ENCODE data around the gene PI16. TPM values are rescaled to one million over a fixed set of nuclear protein-coding genes. Genes with fewer than 3 reads are reported as not detected.
"Not testable (repeated sequence)": the region's sequence is repeated elsewhere in the genome, so short reads cannot be mapped to it uniquely, and the experiment has no call there.

The PI16 gene
- total RNA-seq, 1 donor from 2014 or later = 27.8 TPM

DNA sequence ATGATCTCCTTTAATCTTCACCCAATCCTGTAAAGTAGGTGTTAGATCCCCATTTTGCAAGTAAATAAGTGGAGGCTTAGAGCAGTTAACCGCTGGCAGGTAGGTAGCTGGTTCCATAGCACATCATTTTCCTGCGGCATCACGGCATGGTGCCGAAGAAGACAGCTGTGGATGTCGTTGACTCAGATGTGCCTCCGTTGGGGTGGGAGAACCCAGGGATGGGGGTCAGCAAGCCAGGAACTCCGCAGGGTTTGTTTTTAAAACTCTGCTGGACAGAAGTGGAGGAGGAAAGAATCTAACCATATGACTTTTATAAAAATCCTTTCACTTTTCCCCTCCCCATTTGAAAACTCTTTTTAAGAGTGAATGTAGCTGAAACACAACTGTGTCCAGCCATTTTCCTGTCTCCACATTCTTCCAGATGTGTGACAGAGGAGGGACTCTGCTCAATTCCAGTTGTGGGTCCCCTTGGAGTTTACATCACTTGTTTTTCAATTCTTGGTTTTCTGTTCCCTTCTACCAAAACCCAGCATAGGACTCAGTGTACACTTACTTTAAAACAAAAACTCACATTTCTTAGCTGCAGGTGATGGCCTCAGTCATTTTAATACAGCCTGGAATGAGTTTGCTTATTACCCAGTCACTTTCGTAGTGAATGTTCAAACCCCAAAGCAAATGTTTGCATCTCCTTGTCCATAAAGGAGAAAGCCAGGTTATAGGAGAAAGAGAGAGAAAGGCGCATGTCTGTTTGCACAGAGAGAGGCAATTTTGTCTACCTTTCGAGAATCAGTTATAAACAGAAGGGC lies 27.6 kb upstream of the PI16 start:
- intact Hi-C loops (cut with DNase I) = no loop called here
- ATAC-seq (ENCODE audit: poor library complexity) (peak; percentile 2), DNase-seq (no peak)

DNA sequence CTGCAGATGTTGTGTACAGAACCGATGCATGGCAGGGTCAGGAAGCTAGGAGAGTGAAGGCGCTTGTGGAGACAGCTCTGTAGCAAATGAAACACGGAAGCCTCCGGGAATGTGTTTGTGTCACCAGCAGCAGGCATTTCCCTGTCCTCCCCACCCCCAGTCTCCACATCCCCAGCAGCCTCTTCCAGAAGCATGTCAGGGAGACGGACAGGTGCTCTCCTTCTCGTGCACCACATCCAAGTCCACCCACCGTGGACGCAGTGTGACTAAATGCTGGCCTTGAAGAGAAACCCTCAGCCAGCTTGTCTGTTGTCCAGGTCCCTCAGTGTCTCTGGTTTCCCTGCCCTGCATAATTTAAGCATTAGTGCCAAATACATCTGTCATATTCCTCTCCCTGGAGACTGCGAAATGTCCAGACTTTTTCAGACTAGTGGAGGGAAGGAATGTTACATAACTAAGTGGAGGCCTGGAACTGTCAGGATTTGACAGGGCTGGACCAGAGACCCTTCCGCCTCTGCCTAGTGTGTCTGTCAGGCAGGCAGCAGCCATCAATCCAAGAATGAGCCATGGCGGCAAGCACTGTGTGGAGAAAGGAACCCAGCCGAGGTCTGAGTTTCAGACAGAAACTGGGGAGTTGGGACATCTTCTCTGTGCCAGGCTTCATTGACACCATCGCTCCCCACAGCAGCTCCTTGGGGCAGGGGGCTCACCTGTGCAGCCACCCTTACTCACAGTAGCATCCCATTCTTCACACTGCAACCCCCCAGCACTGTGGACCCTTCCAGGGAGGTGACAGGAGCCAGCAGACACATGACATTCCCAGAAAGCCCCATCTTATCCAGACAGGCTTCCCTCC lies 26.6 kb upstream of the PI16 start:
- intact Hi-C loops (cut with DNase I) = no loop called here
- DNase-seq (peak; percentile 64), ATAC-seq (ENCODE audit: poor library complexity) (peak; percentile 69)

DNA sequence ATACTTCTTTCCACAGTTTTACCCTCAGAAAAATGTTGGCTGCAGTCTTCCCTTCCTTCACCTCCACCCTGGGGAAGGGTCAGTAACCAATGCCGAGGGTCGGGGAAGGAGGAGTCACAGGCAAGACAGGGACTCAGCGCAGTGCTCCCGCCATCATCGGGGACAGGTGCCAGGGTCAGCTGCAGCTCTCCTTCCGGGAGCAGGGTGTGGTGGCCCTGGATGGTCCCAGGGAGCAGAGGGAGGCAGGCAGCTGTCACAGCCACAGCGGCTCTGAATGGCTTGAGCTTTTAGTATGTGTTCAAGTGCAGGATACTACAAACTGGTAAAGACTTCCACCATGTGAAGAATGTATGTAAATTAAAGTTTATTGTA lies 26.0 kb upstream of the PI16 start:
- ATAC-seq (ENCODE audit: poor library complexity) (peak; percentile 38), DNase-seq (no peak)

DNA sequence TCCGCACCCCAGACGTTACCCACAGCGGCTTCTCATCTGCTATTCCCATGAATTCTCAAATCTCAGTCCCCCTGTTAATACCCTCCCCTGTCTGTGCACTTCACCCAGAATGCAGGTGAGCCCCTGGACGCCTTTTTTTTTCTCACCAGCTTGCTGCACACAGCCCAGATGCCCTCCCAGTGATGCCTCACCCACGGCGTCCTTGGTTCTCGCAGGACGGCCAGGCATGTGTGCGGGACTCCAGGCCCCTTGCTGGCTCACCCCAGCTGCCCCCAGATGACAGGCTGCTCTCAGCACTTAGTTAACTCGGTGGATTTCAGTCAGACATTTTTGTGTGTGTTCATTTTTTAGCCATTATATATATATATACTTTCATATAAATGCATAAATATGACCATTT lies 25.4 kb upstream of the PI16 start:
- DNase-seq (no peak), ATAC-seq (ENCODE audit: poor library complexity) (peak; percentile 33)
- intact Hi-C loops (cut with DNase I) = no loop called here

More for the DNA sequence above, 26.0 kb upstream of the PI16 start:
- intact Hi-C loops (cut with DNase I) = no loop called here

DNA sequence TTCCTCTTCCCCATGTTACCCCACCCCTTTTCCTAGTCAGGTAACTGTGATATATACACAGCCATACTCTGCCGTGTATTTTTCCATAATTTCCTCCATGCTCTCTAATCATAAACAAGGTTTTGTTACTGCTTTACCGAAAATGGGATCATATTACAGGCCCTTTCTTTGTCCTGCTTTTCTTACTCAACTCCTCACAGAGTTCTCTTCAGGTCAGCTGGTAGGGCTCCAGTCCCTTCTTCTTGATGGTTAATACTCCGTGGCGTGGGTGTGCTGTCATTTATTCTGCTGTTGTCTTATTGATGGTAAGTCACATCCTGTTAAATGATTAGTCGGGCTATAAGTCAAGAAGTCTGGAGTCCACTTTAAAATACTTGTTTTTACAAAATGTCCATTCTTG lies 24.9 kb upstream of the PI16 start:
- intact Hi-C loops (cut with DNase I) = no loop called here
- ATAC-seq (ENCODE audit: poor library complexity) = peak; percentile 48
- DNase-seq = no peak

DNA sequence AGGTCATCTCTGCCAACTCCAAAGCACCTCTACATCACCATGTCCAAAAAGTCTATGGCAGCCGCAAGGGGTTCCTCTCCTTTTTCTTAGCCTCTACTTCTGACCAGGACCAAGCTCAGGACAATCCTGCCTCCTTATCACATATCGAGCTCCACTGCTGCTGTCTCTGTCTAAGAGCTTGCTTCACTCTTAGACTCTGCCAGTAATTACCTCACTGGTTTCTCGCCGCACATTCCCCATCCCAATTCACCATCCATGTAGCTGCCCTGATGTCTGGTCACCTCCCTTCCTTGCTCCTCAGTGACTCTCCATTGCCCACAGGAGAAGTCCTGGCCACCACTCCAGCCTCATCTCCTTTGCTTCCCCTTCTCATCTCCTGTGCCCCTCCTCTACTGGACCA lies 24.1 kb upstream of the PI16 start:
- ATAC-seq (ENCODE audit: poor library complexity) (peak; percentile 50), DNase-seq (no peak)
- intact Hi-C loops (cut with DNase I) = no loop called here

DNA sequence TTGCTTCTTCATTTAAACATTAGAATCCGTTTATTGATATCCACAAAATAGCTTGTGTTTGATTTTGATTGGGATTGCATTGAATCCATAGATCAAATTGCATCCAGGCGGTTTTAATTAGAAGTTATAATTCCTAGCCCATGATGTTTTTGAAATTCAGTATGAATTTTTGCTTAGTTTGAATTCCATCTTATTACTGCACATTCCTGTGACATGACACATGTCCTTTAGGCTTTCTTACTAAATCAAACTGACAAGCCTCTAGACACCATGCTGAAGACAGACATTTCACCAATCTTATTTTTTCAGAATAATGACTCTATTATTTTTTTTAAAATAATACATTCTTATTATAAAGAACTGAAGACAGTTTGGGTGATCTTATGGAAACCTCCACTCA lies 21.4 kb upstream of the PI16 start:
- ATAC-seq (ENCODE audit: poor library complexity) (no peak), DNase-seq (no peak)
- intact Hi-C loops (cut with DNase I) = no loop called here

DNA sequence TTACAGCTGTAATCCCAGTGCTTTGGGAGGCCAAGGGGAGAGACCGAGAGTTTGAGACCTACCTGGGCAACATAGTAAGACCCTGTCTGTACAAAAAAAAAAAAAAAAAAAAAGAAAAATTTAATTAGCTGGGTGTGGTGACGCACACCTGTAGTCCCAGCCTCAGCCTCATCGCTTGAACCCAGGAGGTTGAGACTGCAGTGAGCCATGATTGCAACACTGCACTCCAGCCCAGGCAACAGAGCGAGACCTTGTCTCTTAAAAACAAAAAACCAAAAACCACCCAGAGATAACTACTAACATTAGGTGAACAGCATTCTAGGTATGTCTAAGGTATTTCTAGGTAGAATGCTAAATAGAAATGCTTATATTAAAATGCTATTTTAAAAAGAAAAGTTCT lies 21.0 kb upstream of the PI16 start:
- ATAC-seq (ENCODE audit: poor library complexity) (no peak), DNase-seq (no peak)
- intact Hi-C loops (cut with DNase I) = no loop called here

DNA sequence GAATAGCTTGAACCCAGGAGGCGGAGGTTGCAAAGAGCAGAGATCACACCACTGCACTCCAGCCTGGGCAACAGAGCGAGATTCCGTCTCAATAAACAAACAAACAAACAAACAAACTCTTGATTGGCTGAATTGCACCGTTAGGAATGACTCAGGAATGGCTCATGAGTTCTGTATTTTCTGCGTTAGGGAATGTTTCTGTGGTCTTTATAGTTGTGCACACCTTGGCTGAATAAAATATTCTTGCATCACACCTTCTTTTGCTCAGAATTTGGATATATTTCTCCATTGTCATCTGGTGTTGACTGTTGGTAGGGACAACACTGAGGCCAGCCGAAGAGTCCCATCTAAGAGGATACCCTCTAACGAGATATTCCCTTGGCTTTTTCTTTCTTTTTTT lies 19.6 kb upstream of the PI16 start:
- DNase-seq = no peak
- ATAC-seq (ENCODE audit: poor library complexity) = no peak
- intact Hi-C loops (cut with DNase I) = no loop called here

DNA sequence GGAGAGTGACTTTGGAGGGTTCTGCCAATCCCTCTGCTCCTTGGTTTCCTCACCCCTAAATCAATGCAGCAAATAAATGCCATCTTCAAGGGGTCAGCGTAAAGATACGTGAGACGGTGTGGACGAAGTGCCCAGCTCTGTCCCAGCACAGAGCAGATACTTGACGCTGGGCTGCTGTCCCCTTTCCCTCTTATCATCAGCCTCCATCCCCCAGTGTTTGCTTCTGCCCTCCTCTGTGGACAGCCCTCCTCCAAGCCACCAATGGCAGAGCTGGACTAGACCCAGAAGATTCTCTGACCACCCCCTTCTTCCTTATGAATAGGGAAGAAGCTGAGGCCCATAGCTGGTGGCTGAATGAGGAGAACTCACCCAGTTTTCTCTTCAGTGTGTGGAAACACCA lies 17.7 kb upstream of the PI16 start:
- intact Hi-C loops (cut with DNase I) = no loop called here
- ATAC-seq (ENCODE audit: poor library complexity) (no peak), DNase-seq (no peak)

DNA sequence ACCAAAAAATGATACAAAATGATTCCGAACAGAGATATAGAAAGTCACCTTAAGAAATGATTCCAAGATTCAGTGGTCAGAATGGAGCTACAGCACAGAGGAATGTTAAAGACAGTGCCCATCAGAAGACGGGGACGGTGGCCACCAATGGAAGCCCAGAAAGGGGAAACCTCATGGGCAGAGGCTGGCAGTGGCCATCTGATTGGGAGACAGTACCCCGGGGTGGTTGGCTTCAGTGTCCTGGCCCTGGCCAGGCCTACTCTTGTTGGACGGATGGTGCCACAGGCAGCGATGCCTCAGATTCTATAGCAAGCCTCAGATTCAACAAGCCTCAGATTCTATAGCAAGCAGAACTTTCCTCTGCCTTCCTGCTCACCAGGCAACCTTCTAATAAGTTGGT lies 16.6 kb upstream of the PI16 start:
- ATAC-seq (ENCODE audit: poor library complexity) (no peak), DNase-seq (no peak)
- intact Hi-C loops (cut with DNase I) = no loop called here

DNA sequence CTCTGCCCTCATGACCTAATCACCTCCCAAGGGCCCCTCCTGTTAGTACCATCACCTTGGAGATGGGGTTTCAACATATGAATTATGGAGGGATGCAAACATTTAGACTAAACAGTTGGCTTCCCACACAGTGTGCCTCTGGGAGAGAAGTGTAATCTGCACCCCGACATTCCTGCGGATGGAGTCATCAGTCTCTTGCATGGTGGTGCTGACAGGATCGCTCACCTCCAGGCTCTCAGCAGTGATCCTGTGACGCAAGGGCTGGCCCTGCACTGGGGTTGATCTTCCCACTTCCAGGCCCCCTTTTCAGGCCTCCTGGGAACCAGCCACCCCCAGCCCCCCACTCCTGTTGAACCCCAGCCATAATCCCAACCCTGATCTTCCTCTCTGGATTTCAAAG lies 16.0 kb upstream of the PI16 start:
- intact Hi-C loops (cut with DNase I) = no loop called here
- DNase-seq (no peak), ATAC-seq (ENCODE audit: poor library complexity) (peak; percentile 56)

DNA sequence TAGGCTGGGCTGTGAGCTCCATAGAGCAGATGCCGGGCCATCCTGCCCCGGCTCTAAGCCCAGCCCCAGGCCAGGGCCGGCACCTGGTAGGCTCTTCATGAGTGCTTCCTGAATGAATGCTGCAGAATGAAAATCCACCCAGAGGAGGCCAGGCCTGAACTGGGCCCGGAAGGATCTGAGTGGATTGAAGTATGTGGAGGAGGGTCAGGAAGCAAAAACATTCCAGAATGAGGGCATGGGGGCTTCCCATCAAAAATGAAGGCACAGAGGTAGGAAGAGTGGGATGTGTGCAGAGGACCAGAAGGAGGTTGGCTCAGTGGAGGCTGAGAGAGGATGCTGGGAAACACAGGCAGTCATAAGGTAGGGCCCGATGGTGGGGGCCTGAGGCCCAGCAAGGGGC lies 15.5 kb upstream of the PI16 start:
- intact Hi-C loops (cut with DNase I); DNase-seq; ATAC-seq (ENCODE audit: poor library complexity): not testable (repeated sequence)

DNA sequence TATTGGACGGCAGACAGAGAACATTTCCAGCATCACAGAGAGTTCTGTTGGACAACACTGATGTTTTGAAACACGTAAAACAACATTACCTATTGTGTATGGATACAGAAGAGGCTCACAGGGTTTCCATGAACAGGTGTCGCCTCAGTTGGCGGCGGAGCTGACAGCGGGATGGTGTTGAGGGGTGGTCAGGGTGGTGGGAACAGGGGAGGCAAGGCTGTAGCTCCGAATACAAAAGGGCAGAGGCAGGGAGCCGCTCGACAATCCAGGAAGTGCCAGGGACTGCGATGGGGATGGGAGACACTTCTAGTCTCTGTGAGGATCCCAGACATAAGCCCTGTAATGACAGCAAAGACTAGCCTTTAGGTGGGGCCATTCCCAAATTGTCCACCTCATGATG lies 14.5 kb upstream of the PI16 start:
- no peak for DNase-seq
- ATAC-seq (ENCODE audit: poor library complexity) = no peak
- intact Hi-C loops (cut with DNase I) = no loop called here

DNA sequence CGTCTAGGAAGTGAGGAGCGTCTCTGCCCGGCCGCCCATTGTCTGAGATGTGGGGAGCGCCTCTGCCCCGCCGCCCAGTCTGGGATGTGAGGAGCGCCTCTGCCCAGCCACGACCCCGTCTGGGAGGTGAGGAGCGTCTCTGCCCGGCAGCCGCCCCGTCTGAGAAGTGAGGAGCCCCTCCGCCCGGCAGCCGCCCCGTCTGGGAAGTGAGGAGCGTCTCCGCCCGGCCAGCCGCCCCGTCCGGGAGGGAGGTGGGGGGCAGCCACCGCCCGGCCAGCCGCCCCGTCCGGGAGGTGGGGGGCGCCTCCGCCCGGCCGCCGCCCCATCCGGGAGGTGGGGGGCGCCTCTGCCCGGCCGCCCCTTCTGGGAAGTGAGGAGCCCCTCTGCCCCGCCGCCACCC lies 13.0 kb upstream of the PI16 start:
- ATAC-seq (ENCODE audit: poor library complexity); DNase-seq; intact Hi-C loops (cut with DNase I): not testable (repeated sequence)

DNA sequence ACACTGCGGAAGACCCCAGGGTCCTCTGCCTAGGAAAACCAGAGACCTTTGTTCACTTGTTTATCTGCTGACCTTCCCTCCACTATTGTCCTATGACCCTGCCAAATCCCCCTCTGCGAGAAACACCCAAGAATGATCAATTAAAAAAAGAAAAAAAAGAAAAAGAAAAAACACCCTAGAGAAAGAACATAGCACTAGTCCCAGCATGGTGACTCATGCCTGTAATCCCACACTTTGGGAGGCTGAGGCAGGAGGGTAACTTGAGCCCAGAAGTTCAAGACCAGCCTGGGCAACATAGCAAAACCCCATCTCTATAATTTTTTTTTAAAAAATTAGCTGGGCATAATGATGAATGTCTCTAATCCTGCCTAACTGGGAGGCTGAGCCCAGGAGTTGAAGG lies 12.2 kb upstream of the PI16 start:
- DNase-seq; intact Hi-C loops (cut with DNase I); ATAC-seq (ENCODE audit: poor library complexity): not testable (repeated sequence)

DNA sequence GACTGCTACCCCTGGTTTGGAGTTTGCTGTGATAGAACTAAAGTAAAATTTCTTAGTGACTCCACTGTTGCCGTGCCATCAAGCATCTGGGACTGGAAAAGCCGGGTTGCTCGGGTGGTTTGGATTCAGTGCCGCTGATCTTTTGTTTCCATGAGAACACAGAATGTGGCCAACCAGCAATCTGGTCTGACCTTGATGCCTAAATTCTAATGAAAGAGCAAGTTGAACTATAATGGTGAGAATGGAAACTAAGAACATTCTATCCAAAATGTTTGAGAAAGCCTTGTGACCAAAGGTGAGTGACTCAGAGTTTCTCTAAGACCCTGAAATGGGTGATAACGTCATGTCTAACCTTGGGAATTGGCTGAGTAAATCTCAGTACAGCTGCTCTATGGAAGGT lies 9.9 kb upstream of the PI16 start:
- intact Hi-C loops (cut with DNase I) = no loop called here
- DNase-seq (no peak), ATAC-seq (ENCODE audit: poor library complexity) (no peak)

DNA sequence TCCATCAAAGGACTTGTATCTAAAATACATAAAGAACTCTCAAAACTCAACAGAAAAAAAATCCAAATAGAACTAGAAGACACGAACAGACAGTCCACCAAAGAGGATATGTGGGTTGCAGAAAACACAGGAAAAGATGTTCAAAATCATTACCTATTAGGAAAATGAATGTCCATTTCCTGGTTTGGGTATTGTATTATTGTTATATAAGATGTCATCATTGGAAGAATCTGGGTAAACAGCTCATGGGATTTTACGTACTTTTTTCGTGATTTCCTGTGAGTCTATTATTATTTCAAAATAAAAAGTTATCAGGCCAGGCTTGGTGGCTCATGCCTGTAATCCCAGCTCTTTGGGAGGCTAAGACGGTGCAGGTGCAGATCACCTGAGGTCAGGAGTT lies 9.2 kb upstream of the PI16 start:
- intact Hi-C loops (cut with DNase I) = no loop called here
- no peak for ATAC-seq (ENCODE audit: poor library complexity)
- DNase-seq = no peak

DNA sequence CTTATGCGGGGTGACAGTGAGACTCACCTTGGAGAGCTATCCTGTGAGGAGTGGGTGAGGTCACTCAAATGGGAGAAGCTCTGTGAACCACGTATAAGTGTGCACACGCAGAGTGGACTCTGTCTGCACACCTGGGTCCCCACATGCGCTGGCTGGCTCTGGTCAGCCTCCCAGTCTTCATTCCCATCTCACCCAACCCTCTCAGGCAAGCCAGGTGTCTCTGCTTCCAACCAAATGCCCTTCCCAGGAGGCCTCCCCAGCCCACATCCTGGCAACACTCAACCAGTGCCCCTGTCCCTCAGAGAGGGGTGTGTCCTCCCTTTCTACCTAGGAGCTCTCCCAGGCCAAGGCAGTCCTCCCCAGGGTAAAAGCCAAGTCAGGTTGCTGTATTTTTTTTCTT lies 8.0 kb upstream of the PI16 start:
- intact Hi-C loops (cut with DNase I) = no loop called here
- ATAC-seq (ENCODE audit: poor library complexity) (no peak), DNase-seq (no peak)
